GM10266 (cell line): Measurements from ENCODE around the gene TUSC2.
"Not testable (repeated sequence)": the region's sequence is repeated elsewhere in the genome, so short reads cannot be mapped to it uniquely, and the experiment has no call there.

Experiments used
- DNase-seq: peaks from one replicate; pipeline ENCODE4 v3.0.0; 2012; ENCODE audit errors: extremely low spot score
- TF ChIP-seq, protein P1 (sequence below): IDR thresholded peaks from 2 replicates; pipeline ENCODE4 v1.5.1; 2012; ENCODE audit warnings: mild to moderate bottlenecking, low read depth; ENCODE audit not compliant: control insufficient read depth, insufficient read depth; ENCODE audit errors: missing control alignments

Gene TUSC2

DNA sequence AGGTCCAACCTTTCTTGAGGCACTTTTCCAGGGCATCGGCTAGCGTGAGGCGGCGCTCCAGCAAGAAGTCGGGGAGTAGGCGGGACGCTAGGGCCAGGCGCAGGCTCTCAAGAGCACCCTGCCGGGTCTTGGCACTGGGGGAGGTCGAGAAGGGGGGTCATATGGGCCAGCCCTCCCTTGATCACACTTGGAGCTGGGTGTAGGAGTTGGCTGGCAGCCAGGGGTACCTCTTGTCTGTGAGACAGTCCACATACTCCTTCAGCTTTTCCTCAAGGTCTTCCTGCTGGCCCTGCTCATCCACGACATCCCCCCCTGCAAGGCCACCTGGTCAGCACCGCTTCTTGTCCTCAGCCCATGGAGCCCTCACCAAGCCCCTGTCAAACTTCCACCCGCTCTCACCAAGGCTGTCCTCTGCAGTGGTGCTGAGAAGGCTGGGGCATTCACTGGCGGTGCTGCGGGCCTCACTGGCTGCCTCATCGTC, 37.8 kb downstream of the TUSC2 start:
- no peak for DNase-seq
- TF ChIP-seq, protein P1, sequence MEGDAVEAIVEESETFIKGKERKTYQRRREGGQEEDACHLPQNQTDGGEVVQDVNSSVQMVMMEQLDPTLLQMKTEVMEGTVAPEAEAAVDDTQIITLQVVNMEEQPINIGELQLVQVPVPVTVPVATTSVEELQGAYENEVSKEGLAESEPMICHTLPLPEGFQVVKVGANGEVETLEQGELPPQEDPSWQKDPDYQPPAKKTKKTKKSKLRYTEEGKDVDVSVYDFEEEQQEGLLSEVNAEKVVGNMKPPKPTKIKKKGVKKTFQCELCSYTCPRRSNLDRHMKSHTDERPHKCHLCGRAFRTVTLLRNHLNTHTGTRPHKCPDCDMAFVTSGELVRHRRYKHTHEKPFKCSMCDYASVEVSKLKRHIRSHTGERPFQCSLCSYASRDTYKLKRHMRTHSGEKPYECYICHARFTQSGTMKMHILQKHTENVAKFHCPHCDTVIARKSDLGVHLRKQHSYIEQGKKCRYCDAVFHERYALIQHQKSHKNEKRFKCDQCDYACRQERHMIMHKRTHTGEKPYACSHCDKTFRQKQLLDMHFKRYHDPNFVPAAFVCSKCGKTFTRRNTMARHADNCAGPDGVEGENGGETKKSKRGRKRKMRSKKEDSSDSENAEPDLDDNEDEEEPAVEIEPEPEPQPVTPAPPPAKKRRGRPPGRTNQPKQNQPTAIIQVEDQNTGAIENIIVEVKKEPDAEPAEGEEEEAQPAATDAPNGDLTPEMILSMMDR: no peak

DNA sequence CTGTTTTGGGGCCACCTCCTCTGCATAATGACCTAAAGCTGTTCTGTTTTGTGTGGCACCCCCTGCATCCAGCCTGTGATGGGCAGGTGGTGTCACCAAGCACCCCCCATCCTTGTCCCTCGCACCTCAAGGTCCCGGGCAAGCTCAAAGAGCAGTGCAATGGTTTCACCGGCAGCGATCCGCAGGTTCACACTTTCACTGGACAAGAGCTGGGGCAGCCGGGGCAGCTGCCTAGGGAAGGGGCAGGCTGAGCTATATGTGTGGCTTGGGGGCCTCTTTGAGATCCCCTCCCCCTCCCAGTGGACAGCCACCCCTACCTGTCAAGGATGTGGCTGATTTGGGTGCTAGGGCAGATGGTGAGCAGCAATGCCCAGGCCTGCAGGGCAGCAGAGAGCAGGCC, 38.9 kb downstream of the TUSC2 start:
- TF ChIP-seq, protein P1: no peak
- DNase-seq: no peak

DNA sequence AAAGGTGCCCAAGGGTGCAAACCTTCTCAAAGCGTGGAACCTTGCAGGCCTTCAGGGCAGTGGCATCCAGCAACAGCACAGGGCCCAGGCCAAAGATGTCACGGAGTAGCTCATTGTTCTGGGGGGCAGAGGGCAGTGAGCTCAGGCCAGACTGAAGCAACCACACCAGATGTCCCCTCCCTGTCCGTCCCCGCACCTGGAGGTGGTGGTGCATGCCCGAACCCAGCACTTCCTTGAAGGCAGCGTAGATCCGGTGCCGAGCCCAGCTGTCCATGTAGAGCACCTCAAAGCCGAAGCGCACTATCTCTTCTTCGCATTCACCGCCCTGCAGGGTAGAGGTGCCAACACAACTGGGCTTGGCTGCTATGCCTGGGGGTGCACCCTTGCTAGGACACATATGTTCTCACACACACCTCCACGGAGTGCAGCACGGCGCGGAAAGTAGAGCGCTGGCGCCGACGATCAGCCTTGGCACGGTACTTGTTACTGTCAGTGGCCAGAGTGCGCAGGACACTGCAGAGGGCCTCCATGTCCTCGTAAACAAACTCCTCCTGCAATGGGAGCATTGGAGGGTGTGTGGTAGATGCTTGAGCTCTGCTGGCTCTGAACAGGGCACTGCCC, 39.5 kb downstream of the TUSC2 start:
- no peak for DNase-seq

DNA sequence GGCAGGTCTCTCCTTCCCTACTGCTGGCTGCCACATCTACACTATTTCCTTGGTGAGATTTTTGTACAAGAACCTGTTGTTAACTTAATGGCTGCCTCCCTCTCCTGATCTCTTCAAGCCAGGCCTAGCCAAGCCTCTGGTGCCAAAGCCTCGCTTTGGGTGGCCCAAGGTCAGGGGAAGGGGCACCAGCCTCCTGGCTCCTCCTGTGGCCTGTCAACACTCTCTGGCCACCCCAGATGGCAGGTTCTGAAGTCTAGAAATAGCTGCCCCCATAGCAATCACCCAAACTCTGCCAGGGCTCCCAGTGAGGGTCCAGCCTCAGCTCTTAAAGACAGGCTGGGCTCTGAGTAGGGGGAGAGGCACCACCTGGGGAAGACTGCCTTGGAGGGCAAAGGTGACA, 40.8 kb downstream of the TUSC2 start:
- no peak for DNase-seq
- TF ChIP-seq, protein P1: no peak

More for the DNA sequence above, 39.5 kb downstream of the TUSC2 start:
- TF ChIP-seq, protein P1: no peak

DNA sequence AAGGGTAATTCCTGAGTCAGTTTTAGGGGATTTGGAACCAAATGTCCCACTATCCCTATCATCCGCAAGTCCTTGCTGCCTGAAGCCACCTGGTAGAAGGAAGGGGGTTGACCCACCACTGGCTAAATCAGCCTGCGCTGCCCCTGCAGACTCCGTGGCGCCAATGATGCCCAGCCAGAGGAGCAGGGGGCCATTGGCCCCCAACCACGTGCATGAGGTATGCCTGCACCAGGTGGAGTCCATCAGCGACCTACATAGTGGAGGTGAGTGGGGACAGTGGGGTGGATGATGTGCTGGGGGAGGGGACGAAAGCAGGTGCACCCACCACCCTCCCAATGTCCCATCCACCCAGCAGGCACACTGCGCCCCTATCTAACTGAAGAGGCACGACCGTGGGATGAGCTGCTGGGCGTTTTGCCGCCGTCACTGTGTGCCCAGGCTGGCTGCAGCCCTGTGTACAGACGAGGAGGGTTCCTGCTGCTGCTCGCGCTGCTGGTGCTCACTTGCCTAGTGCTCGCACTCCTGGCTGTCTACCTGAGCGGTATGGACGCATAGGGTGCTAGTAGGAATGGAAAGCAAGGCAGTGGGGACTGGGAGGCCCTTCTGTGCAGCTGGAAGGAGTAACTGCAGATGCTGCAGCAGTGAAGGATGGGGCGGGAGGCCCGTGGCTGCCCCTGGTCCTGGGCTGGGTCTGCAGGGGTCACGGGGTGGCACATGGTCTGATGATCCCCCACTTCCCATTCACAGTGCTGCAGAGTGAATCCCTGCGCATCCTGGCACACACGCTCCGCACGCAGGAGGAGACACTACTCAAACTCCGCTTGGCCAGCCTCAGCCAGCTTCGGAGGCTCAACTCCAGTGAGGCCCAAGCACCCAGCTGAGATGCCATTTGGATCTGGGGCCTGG, 41.4 kb downstream of the TUSC2 start:
- TF ChIP-seq, protein P1: no peak
- DNase-seq: no peak

DNA sequence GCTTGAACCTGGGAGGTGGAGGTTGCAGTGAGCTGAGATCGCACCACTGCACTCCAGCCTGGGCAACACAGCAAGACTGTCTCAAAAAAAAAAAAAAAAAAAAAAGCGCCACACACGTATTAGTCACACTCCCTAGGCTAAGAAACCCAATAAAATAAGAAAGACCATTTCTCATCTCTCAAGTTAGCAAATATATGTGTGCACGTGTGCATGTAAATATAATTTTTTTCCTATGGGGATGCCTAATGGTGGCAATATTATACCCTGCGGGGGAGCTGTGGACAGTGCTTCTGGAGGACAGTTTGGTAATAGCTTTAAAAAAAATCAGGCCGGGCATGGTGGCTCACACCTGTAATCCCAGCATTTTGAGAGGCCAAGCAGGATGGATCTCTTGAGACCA, 43.9 kb downstream of the TUSC2 start:
- DNase-seq: not testable (repeated sequence)

DNA sequence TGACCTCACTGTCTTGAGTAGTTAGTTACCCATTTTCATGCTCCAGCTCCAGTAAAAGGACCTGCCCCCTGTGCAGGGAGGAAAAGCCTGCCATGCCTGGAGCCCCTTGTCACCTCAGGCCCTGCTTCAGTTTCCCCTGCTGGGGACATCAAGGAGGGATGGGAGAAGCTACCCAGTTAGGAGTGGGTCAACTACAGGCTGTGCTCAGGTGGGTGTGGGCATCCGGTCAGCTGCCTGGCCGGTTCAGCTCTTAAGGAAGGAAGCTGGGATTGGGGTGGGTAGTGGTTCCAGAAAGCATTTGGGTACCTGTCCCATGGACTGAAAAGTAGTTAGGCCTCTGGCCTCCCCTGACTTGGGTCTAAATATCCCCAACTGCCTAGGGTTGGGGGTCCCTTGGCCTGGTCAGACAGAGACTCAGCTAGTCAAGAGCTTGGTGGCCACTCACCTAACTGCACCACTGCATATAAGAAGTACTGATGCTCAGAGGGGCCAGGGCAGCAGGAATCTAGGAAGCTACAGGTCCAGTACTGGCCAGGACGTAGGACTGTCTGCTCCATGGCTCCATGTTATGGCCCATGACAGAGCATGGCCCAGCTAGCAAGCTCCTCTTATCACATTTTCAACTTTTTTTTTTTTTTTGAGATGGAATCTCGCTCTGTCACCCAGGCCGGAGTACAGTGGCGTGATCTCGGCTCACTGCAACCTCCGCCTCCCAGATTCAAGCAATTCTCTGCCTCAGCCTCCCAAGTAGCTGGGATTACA, 48.6 kb downstream of the TUSC2 start:
- DNase-seq: no peak
- TF ChIP-seq, protein P1: no peak
